HG03159 (cell line): ENCODE data around the gene FCER2.
"Not testable (repeated sequence)": the region's sequence is repeated elsewhere in the genome, so short reads cannot be mapped to it uniquely, and the experiment has no call there.

Source experiments
- ATAC-seq: cut with Tn5 transposase; IDR thresholded peaks from one replicate; pipeline ENCODE4 v1.9.1; 2021; ENCODE audit warnings: mild to moderate bottlenecking, moderate library complexity; ENCODE audit not compliant: unreplicated experiment

FCER2 gene

DNA sequence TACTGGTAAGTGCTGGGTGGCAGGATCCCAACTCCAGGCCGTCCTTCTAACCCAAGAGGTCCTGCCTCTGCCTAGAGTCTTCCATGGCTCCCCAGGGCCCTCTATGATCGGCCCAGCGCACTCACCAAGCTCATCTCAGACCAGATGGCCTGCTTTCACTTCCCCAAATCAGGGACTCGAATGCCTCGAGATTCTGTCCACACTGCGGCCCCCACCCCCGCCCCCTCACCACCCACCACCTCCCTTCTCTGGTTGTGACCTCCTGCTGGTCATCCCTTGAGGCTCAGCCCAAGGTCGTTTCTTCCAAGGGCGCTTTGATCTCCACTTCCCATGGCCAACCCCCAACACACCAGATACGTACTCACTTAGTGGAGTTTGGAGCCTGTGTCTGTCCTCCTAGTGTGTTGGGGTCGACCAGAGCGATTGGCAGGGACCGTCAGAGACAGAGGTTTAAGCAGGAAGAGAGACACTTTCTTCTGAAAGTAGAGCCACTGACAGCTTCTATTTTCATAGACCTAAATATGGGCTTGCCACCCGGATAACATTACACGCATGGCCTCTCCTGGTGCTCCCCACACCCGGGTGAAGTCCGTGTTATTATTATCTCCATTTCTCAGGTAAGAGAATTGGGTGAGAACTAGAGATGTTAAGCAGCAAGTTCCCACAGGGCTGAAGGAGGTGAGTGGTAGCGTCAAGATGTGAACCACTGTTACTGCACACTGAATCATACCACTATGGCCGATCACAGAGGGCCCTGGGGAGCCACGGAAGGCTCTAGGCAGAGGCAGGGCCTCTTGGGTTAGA lies at the start of gene FCER2:
Gene FCER2, minus strand, starts transcription at position 478 of the 804 bp plus-strand sequence. CDS start 2,371 bp downstream, outside the sequence.
- peak; percentile 38 for ATAC-seq

DNA sequence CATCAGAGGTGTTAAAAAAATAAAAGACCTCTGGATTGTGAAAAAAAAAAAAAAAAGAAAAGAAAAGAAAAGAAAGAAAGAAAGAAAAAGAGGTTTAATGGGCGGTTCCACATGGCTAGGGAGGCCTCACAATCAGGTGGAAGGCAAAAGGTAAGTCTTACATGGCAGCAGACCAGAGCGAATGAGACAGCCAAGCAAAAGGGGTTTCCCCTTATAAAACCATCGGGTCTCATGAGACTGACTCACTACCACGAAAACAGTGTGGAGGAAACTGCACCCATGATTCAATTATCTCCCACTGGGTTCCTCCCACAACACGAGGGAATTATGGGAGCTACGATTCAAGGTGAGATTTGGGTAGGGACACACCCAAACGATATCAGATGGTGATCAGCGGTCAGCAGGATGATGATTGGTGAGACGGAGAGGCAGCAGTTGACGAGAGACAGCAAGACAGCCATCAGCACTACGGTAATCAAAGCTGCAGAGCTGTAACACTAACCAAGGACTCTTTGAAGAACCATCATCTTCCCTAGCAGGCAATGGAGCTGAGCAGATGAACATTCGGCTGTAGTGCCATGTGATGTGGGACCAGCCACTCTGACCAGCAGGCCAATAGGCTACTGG lies 49.3 kb upstream of the FCER2 start:
- ATAC-seq: no peak

GRCh38 chr19:7748756-7749155 lies 46.8 kb upstream of the FCER2 start:
- ATAC-seq: no peak

DNA sequence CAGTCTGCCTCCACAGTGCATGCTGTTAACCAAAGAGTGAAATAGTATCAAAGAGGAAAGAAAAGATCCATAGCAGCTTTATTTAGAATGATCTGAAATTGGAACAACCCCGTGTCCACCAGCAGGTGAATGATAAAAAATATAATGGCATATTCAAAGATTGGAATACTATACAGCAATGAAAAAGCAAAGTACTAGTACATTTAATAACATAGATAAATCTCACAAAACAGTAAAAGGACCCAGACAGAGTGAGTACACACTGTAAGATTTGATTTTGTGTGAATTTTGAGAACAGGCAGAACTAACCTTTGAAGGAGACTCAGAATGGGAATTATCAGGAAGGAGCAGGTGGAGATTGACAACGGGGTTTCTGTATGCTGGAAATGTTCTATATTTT lies 46.2 kb upstream of the FCER2 start:
- ATAC-seq: no peak

DNA sequence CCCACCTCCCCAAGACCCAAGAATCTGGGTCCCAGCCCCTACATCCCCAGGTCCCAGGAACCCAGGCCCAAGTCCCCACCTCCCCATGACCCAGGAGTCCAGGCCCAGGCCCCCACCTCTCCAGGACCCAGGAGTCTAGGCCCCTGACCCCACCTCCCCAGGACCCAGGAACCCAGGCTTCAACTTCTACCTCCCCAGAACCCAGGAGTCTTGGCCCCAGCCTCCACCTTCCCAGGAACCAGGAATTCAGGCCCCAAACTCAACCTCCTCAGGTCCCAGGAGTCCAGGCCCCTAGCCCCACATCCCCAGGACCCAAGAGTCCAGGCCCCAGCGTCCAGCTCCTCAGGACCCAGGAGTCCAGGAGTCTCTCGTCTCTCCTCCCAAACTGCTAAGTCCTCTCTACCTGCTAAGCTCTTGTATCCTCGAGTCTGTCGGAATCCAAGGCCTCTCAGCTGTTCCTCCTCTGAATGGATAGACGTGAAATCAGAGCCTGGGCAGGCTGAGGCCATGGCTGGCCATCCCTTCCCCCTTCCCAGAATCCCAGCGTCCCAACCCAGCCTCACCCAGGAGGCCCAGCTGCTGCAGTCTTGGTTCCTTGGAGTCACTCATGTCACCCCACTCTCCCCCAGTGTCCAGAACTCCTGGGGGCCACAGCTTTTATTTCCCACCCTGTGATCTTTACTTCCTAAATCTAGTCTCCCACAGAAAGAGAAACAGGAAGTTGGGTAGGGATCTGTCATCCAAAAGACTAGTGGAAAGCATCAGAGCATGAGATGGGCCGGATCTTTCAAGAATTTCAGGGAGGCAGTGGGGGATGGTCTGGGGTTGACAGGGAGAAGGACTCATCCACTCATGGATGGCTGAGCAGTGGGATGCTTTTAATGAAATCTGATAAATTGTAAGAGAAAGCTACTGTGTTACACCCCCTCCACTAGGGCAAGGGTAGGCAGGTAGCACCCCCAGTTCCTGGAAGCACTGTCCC lies 45.3 kb upstream of the FCER2 start, which contains the start of gene CD209:
Gene CD209, minus strand, starts transcription at position 632 of the 982 bp plus-strand sequence. Its CDS starts 23 bp downstream, at position 609.
- ATAC-seq: no peak

GRCh38 chr19:7746306-7746705 lies 44.4 kb upstream of the FCER2 start:
- not testable (repeated sequence) for ATAC-seq

DNA sequence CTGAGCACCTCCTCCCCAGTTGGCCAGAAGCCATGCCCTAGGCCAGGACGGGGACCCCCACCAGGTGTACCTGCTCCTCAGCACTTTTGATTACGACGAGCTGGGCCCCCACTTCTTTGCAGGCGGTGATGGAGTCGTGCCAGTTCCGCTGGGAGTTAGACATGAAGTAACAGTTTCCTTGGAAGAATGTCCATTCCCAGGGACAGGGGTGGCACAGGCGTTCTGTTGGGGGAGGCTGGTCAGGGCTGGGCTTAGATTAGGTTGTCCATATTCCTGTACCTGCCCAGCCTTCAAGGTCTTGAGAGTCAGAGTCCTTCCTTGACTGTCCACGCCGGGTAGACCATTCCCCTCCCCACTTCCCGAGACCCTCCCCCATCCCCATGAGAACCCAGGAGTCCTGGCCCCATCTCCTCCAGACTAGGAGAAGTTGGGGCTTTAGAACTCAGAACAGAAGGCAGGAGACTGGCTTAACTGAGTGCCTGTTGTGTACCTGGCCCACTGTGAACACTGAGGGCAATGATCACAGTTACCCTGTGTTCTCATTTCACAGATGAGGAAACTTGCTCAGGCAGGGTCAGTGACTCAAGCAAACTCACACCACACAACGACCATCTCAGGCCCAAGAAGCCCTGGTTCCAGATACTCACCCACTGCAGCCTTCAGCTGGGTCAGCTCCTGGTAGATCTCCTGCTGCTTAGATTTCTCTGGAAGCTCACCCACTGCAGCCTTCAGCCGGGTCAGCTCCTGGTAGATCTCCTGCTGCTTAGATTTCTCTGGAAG lies 43.1 kb upstream of the FCER2 start:
- ATAC-seq: no peak

DNA sequence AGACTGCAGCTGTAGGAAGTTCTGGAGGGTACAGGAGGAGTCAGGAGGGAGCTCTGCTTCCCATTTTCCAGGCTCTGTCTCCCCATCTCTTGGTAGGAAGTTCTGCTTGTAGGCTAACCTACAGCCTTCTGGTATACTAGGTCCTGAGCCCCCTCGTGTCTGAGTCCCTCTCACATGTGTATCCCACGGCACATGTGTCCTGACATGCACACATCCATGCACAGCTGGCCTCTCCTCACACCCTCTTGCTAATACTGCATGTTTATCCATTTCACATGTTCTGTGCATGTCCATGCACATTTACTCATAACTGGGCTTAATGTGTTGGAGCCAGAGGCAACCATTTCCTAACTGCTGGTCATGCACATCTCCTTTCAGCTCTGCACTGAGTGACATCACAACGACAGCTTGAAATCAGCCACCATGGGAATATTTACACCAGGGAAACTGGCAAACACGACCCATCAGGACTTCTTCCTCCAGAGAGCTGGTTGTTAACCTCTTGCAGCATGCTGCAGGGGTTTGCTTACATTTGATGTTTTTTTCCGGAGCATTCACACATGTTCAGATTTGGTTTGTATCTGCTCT lies 42.4 kb upstream of the FCER2 start:
- ATAC-seq: no peak

- peak; percentile 81 for ATAC-seq
These were observed 41.5 kb upstream of the FCER2 start for GRCh38 chr19:7743425-7743841.

- ATAC-seq: no peak
These were observed 41.1 kb upstream of the FCER2 start for GRCh38 chr19:7742991-7743390.

GRCh38 chr19:7742575-7742974 lies 40.6 kb upstream of the FCER2 start:
- no peak for ATAC-seq

GRCh38 chr19:7740682-7741054 lies 38.7 kb upstream of the FCER2 start:
- ATAC-seq: no peak

DNA sequence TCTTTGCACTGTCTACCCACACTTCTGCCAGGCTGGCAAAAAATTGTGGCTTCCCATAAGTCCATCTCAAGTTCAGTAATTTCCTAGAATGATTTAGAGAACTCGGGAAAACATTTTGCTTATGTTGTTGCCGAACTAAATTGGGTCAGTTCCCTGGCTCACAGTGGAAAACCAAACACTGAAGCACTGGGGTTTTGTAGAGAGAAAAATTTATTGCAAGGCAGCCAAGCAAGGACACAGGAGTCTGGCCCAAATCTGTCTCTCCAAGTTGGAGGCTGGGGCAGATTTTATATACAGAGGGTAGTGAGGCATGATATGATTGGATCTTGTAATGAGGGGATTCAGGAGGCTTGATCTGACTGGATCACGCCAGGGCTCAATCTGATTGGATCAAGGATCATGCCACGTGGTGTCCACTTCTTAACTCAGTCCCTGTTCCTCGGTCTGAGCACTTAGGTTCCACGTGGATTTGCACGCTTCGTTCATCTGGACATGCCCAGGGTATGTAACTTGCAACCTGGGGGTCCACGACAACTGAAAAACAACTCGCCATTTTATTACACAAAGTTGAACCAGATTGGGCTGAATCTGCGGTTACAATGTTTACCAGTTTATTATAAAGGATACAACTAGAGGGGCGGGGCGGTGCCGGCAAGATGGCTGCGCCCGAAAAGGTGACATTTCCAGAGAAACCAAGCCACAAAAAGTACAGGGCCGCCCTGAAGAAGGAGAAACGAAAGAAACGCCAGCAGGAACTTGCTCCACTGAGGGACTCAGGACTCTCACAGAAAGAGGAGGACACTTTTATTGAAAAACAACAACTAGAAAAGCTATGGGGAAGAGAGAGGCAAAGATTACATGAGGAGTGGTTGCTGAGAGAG lies 38.1 kb upstream of the FCER2 start:
- ATAC-seq: no peak

GRCh38 chr19:7739211-7739755 lies 37.4 kb upstream of the FCER2 start:
- no peak for ATAC-seq

DNA sequence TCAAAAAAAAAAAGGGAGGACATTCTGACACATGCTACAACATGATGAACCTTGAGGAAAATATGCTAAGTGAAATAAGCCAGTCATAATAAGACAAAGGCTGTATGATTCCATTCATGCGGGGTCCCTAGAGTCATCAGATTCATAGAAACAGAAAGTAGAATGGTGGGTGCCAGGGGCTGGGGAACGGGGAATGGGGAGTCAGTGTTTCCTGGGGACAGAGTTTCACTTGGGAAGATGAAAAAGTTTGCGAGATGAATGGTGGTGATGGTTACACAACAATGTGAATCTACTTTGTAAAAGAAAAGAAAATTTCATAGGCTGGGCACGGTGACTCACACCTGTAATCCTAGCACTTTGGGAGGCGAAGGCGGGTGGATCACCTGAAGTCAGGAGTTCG lies 36.1 kb upstream of the FCER2 start:
- ATAC-seq: no peak

DNA sequence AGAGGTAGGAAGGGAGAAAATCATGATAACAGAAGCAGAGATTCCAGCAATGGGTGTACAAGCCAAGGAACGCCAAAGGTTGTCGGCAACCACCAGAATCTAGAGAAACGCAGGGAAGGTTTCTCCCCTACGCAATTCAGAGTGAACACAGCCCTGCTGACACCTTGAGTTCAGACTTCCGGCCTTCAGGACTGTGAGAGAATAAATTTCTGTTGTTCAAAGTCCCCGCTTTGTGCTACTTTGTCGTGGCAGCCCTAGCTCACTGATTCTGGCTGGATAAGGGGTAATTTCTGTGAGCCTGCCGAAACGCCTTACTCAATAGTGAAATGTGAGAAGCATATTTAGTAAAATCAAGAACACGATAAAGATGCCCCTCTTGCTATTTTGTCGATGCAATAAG lies 35.3 kb upstream of the FCER2 start:
- ATAC-seq: no peak

GRCh38 chr19:7736148-7736547 lies 34.2 kb upstream of the FCER2 start:
- no peak for ATAC-seq
